Activated naive CD4-positive, alpha-beta T cell (primary cell): ENCODE measurements around the gene ZNF814.
"Not testable (repeated sequence)": the region's sequence is repeated elsewhere in the genome, so short reads cannot be mapped to it uniquely, and the experiment has no call there.

ENCODE experiments used
- DNase-seq, 4 experiments: peaks; one replicate each; lab custom pipeline; 2025; lab: John Stamatoyannopoulos, UW

Gene ZNF814

GRCh38 chr19:57862351-57862750 is 26.5 kb downstream of the ZNF814 start:
- not testable (repeated sequence) for DNase-seq

- not testable (repeated sequence) for DNase-seq
Measured at GRCh38 chr19:57854117-57854516, 34.7 kb downstream of the ZNF814 start.

- not testable (repeated sequence) for DNase-seq
Measured at GRCh38 chr19:57851812-57852603, 36.8 kb downstream of the ZNF814 start.

- DNase-seq = no peak
Measured at GRCh38 chr19:57850553-57851017, 38.3 kb downstream of the ZNF814 start.

- peak; percentile 32 to 59 (median 50) for DNase-seq
Measured at GRCh38 chr19:57849666-57850473, 39.0 kb downstream of the ZNF814 start, which contains the start of gene ZNF587. Gene ZNF587, plus strand, starts transcription at chr19:57849859. Its CDS starts 180 bp downstream, at chr19:57850039.

GRCh38 chr19:57849162-57849665 is 39.6 kb downstream of the ZNF814 start:
- not testable (repeated sequence) for DNase-seq

- DNase-seq = not testable (repeated sequence)
Measured at GRCh38 chr19:57847164-57847563, 41.7 kb downstream of the ZNF814 start.

GRCh38 chr19:57841122-57841763 is 47.6 kb downstream of the ZNF814 start:
- DNase-seq = no peak

- not testable (repeated sequence) for DNase-seq
Measured at GRCh38 chr19:57838622-57839191, 50.1 kb downstream of the ZNF814 start.

- DNase-seq = not testable (repeated sequence)
Measured at GRCh38 chr19:57836991-57837390, 51.8 kb downstream of the ZNF814 start.

- peak in 3 of 4 experiments; percentile 2 to 26 (median 4) for DNase-seq
Measured at GRCh38 chr19:57830071-57830602, 58.7 kb downstream of the ZNF814 start, which contains the start of gene ZNF587B. Gene ZNF587B, plus strand, starts transcription at chr19:57830299. Its CDS starts 230 bp downstream, at chr19:57830529.

- DNase-seq = no peak
Measured at GRCh38 chr19:57829316-57829715, 59.5 kb downstream of the ZNF814 start.

GRCh38 chr19:57825511-57825910 is 63.3 kb downstream of the ZNF814 start:
- DNase-seq = no peak

GRCh38 chr19:57823608-57824007 is 65.2 kb downstream of the ZNF814 start:
- DNase-seq = not testable (repeated sequence)

- not testable (repeated sequence) for DNase-seq
Measured at GRCh38 chr19:57823155-57823554, 65.7 kb downstream of the ZNF814 start.

- DNase-seq = not testable (repeated sequence)
Measured at GRCh38 chr19:57821501-57821900, 67.3 kb downstream of the ZNF814 start.

- not testable (repeated sequence) for DNase-seq
Measured at GRCh38 chr19:57821095-57821494, 67.7 kb downstream of the ZNF814 start.

- no peak for DNase-seq
Measured at GRCh38 chr19:57820599-57820998, 68.2 kb downstream of the ZNF814 start.

GRCh38 chr19:57819475-57820148 is 69.2 kb downstream of the ZNF814 start:
- DNase-seq = peak; percentile 39 to 66 (median 50)

GRCh38 chr19:57818378-57818777 is 70.5 kb downstream of the ZNF814 start:
- no peak for DNase-seq
